Loucy (cell line): ENCODE data around the gene LRP1-AS.

ENCODE experiments used
- H2AFZ ChIP-seq: fragments of 200-600 bp; sonication (generic); 2 replicates; pipeline ENCODE4 v1.6.0; 2016; ENCODE audit warnings: antibody characterized with exemption, mild to moderate bottlenecking, low read length, moderate library complexity
- H3F3A ChIP-seq: fragments of 200-600 bp; 2 replicates; pipeline ENCODE4 v1.6.0; 2016; ENCODE audit warnings: antibody characterized with exemption, low read depth, mild to moderate bottlenecking
- H3K27me3 ChIP-seq: fragments of 200-600 bp; sonication (generic); 2 replicates; pipeline ENCODE4 v1.6.1; 2014; ENCODE audit warnings: low read length, mild to moderate bottlenecking; ENCODE audit not compliant: insufficient read depth, poor library complexity, severe bottlenecking
- H3K36me3 ChIP-seq: fragments of 200-600 bp; sonication (generic); 2 replicates; pipeline ENCODE4 v1.6.1; 2016; ENCODE audit warnings: low read length; ENCODE audit not compliant: insufficient read depth
- H3K4me1 ChIP-seq: fragments of 200-600 bp; sonication (generic); 2 replicates; pipeline ENCODE4 v1.5.1; 2014; ENCODE audit warnings: low read length, mild to moderate bottlenecking; ENCODE audit not compliant: insufficient read depth, poor library complexity, severe bottlenecking
- H3K4me2 ChIP-seq: fragments of 200-600 bp; sonication (generic); 2 replicates; pipeline ENCODE4 v1.6.0; 2014; ENCODE audit warnings: antibody characterized with exemption, low read length, low read depth, mild to moderate bottlenecking; ENCODE audit not compliant: poor library complexity, severe bottlenecking
- H3K4me3 ChIP-seq: fragments of 200-600 bp; sonication (generic); 2 replicates; pipeline ENCODE4 v1.5.1; 2014; ENCODE audit warnings: low read length, mild to moderate bottlenecking, mixed read lengths; ENCODE audit not compliant: poor library complexity, severe bottlenecking
- H3K79me2 ChIP-seq: fragments of 200-600 bp; sonication (generic); 2 replicates; pipeline ENCODE4 v1.6.1; 2014; ENCODE audit warnings: low read length; ENCODE audit not compliant: insufficient read depth
- H3K9ac ChIP-seq: fragments of 200-600 bp; sonication (generic); 2 replicates; pipeline ENCODE4 v1.6.0; 2014; ENCODE audit warnings: mild to moderate bottlenecking, low read depth, low read length, moderate library complexity; ENCODE audit not compliant: poor library complexity, severe bottlenecking
- H3K9me2 ChIP-seq: fragments of 200-600 bp; sonication (generic); replicated peaks from 2 replicates; pipeline ENCODE4 v1.6.1; 2016; ENCODE audit warnings: low read depth, low read length, mixed read lengths
- H3K9me3 ChIP-seq: fragments of 200-600 bp; sonication (generic); 2 replicates; pipeline ENCODE4 v1.6.1; 2014; ENCODE audit warnings: mild to moderate bottlenecking, antibody characterized with exemption, low read length, low read depth; ENCODE audit not compliant: insufficient read depth
- H4K20me1 ChIP-seq: fragments of 200-600 bp; sonication (generic); 2 replicates; pipeline ENCODE4 v1.6.0; 2014; ENCODE audit warnings: antibody characterized with exemption, low read length, mild to moderate bottlenecking; ENCODE audit not compliant: insufficient read depth, poor library complexity, severe bottlenecking
- EZH2phosphoT487 ChIP-seq: fragments of 200-600 bp; IDR thresholded peaks from 2 replicates; pipeline ENCODE4 v1.6.1; 2018; ENCODE audit warnings: antibody characterized with exemption, mild to moderate bottlenecking, moderate library complexity, borderline replicate concordance
- TF ChIP-seq, protein P1 (sequence below): fragments of 200-600 bp; sonication (generic); conservative IDR thresholded peaks from 2 replicates; pipeline ENCODE4 v1.5.1; 2014; ENCODE audit warnings: mild to moderate bottlenecking, antibody characterized with exemption, low read length

The LRP1-AS gene

DNA sequence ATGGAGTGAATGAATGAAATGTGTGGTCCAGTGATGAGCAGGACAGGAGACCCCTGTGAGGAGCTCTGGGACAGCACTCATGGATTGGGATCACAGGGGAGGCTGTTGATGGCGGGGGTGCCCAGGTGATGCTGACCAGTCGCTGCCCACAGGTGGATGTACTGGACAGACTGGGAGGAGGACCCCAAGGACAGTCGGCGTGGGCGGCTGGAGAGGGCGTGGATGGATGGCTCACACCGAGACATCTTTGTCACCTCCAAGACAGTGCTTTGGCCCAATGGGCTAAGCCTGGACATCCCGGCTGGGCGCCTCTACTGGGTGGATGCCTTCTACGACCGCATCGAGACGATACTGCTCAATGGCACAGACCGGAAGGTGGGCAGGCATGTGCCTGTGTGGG is 13.3 kb upstream of the LRP1-AS start:
- H3F3A ChIP-seq = no peaks in the 10 kb centered on the region
- no peak overlapping the region for H3K9ac ChIP-seq
- H3K79me2 ChIP-seq = no peaks in the 10 kb centered on the region
- H3K27me3 ChIP-seq = no peaks in the 10 kb centered on the region
- H3K4me3 ChIP-seq = no peak overlapping the region
- H3K36me3 ChIP-seq = no peaks in the 10 kb centered on the region
- H2AFZ ChIP-seq = no peak overlapping the region
- peaks cover 16% of the 10 kb centered on the region for H3K4me1 ChIP-seq
- no peaks in the 10 kb centered on the region for H4K20me1 ChIP-seq
- H3K9me2 ChIP-seq = no peaks in the 10 kb centered on the region
- TF ChIP-seq EZH2phosphoT487 = no peak
- TF ChIP-seq, protein P1, sequence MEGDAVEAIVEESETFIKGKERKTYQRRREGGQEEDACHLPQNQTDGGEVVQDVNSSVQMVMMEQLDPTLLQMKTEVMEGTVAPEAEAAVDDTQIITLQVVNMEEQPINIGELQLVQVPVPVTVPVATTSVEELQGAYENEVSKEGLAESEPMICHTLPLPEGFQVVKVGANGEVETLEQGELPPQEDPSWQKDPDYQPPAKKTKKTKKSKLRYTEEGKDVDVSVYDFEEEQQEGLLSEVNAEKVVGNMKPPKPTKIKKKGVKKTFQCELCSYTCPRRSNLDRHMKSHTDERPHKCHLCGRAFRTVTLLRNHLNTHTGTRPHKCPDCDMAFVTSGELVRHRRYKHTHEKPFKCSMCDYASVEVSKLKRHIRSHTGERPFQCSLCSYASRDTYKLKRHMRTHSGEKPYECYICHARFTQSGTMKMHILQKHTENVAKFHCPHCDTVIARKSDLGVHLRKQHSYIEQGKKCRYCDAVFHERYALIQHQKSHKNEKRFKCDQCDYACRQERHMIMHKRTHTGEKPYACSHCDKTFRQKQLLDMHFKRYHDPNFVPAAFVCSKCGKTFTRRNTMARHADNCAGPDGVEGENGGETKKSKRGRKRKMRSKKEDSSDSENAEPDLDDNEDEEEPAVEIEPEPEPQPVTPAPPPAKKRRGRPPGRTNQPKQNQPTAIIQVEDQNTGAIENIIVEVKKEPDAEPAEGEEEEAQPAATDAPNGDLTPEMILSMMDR = no peak
- H3K9me3 ChIP-seq = no peaks in the 10 kb centered on the region
- H3K4me2 ChIP-seq = no peak overlapping the region

DNA sequence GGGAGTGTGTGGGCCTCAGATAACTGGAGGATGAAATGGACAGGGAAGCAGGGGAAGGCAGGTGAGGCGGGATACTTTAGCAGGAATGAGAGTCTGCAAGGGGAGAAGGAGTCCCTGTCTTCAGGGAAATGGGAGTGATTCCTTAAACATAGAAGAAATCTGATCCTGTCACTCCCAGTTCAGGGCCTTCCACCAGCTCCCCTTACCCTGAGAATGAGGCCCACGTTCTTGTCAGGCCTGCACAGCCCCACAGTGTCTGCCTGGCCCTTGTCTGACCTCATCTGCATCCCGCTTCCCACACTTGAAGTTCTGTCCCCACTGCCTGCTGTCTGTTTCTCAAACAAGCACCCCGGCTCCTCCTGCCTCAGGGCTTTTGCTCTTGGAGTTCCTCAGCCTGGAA is 12.6 kb upstream of the LRP1-AS start:
- H3K9me2 ChIP-seq = no peaks in the 10 kb centered on the region
- peaks cover 16% of the 10 kb centered on the region for H3K4me1 ChIP-seq
- no peak overlapping the region for H3K4me3 ChIP-seq
- H3K36me3 ChIP-seq = no peaks in the 10 kb centered on the region
- no peaks in the 10 kb centered on the region for H3K79me2 ChIP-seq
- no peak overlapping the region for H3K9ac ChIP-seq
- no peaks in the 10 kb centered on the region for H4K20me1 ChIP-seq
- H3F3A ChIP-seq = no peaks in the 10 kb centered on the region
- H3K27me3 ChIP-seq = no peaks in the 10 kb centered on the region
- no peak overlapping the region for H2AFZ ChIP-seq
- no peaks in the 10 kb centered on the region for H3K9me3 ChIP-seq
- TF ChIP-seq, protein P1 = no peak
- H3K4me2 ChIP-seq = no peak overlapping the region

GRCh38 chr12:57159311-57159710 is 11.9 kb upstream of the LRP1-AS start:
- no peak overlapping the region for H2AFZ ChIP-seq
- no peak overlapping the region for H3K4me2 ChIP-seq
- H3F3A ChIP-seq = no peaks in the 10 kb centered on the region
- H3K9me3 ChIP-seq = no peaks in the 10 kb centered on the region
- no peaks in the 10 kb centered on the region for H3K9me2 ChIP-seq
- no peaks in the 10 kb centered on the region for H4K20me1 ChIP-seq
- no peaks in the 10 kb centered on the region for H3K27me3 ChIP-seq
- no peak overlapping the region for H3K9ac ChIP-seq
- peaks cover 16% of the 10 kb centered on the region for H3K4me1 ChIP-seq
- H3K4me3 ChIP-seq = no peak overlapping the region
- H3K36me3 ChIP-seq = no peaks in the 10 kb centered on the region
- TF ChIP-seq EZH2phosphoT487 = no peak
- TF ChIP-seq, protein P1 = no peak
- H3K79me2 ChIP-seq = no peaks in the 10 kb centered on the region
